HG02610 (cell line): ENCODE results near the gene DOCK4.

Source experiments
- ATAC-seq: cut with Tn5 transposase; IDR thresholded peaks from one replicate; pipeline ENCODE4 v1.9.1; 2021; ENCODE audit warnings: mild to moderate bottlenecking, moderate library complexity; ENCODE audit not compliant: unreplicated experiment

The DOCK4 gene

GRCh38 chr7:111784296-111784695, 421.9 kb downstream of the DOCK4 start:
- no peak for ATAC-seq

GRCh38 chr7:111783854-111784253, 422.3 kb downstream of the DOCK4 start:
- no peak for ATAC-seq

GRCh38 chr7:111780527-111780926, 425.7 kb downstream of the DOCK4 start:
- ATAC-seq, result no peak

- ATAC-seq, result no peak
These were observed 431.0 kb downstream of the DOCK4 start for GRCh38 chr7:111775206-111775605.

GRCh38 chr7:111772716-111773115, 433.5 kb downstream of the DOCK4 start:
- no peak for ATAC-seq

GRCh38 chr7:111771638-111772037, 434.6 kb downstream of the DOCK4 start:
- no peak for ATAC-seq

- no peak for ATAC-seq
These were observed 436.1 kb downstream of the DOCK4 start for GRCh38 chr7:111770116-111770515.

- ATAC-seq, result no peak
These were observed 440.2 kb downstream of the DOCK4 start for GRCh38 chr7:111765751-111766643.

- no peak for ATAC-seq
These were observed 442.9 kb downstream of the DOCK4 start for GRCh38 chr7:111763221-111763801.

- ATAC-seq, result no peak
These were observed 443.4 kb downstream of the DOCK4 start for GRCh38 chr7:111762799-111763198.

- no peak for ATAC-seq
These were observed 444.0 kb downstream of the DOCK4 start for GRCh38 chr7:111762211-111762610.

- ATAC-seq, result no peak
These were observed 446.2 kb downstream of the DOCK4 start for GRCh38 chr7:111760043-111760442.

GRCh38 chr7:111758332-111758731, 447.9 kb downstream of the DOCK4 start:
- no peak for ATAC-seq

- ATAC-seq, result no peak
These were observed 449.5 kb downstream of the DOCK4 start for GRCh38 chr7:111756687-111757178.

GRCh38 chr7:111755383-111755782, 450.8 kb downstream of the DOCK4 start:
- ATAC-seq, result no peak

- no peak for ATAC-seq
These were observed 452.2 kb downstream of the DOCK4 start for GRCh38 chr7:111753968-111754367.

- ATAC-seq, result peak; percentile 85
These were observed 454.1 kb downstream of the DOCK4 start for GRCh38 chr7:111752022-111752582.

GRCh38 chr7:111750878-111751277, 455.3 kb downstream of the DOCK4 start:
- ATAC-seq, result no peak

GRCh38 chr7:111750228-111750627, 456.0 kb downstream of the DOCK4 start:
- no peak for ATAC-seq

GRCh38 chr7:111749625-111750024, 456.6 kb downstream of the DOCK4 start:
- no peak for ATAC-seq

GRCh38 chr7:111747718-111748117, 458.5 kb downstream of the DOCK4 start:
- no peak for ATAC-seq

GRCh38 chr7:111746950-111747349, 459.2 kb downstream of the DOCK4 start:
- ATAC-seq, result no peak
